Astrocyte (in vitro differentiated cells and primary cell): ENCODE measurements around the gene MED15. TPM values are rescaled to one million over a fixed set of nuclear protein-coding genes. Genes with fewer than 3 reads are reported as not detected.

Experiments used
- DNase-seq: peaks from one replicate; pipeline ENCODE4 v3.0.0-alpha.2; 2010; ENCODE audit warnings: low read depth
- FAIRE-seq: peaks from 2 replicates; lab custom pipeline; 2011; peaks lifted over from hg19 to GRCh38; lab: Jason Lieb, UNC
- H2AFZ ChIP-seq: 2 replicates; pipeline ENCODE4 v1.6.0; 2012; ENCODE audit warnings: low read depth, low read length, inconsistent platforms
- H3K27ac ChIP-seq: 2 replicates; pipeline ENCODE4 v1.5.1; 2011; ENCODE audit warnings: low read depth, low read length, inconsistent platforms
- H3K27me3 ChIP-seq: 2 replicates; pipeline ENCODE4 v1.6.0; 2011; ENCODE audit warnings: low read length, inconsistent platforms; ENCODE audit not compliant: insufficient read depth
- H3K36me3 ChIP-seq: 2 replicates; pipeline ENCODE4 v1.5.1; 2011; ENCODE audit warnings: low read length, inconsistent platforms; ENCODE audit not compliant: insufficient read depth
- H3K4me1 ChIP-seq: 2 replicates; pipeline ENCODE4 v1.5.1; 2011; ENCODE audit warnings: low read length, inconsistent platforms; ENCODE audit not compliant: insufficient read depth
- H3K4me2 ChIP-seq: 2 replicates; pipeline ENCODE4 v1.6.0; 2012; ENCODE audit warnings: low read length, inconsistent platforms
- H3K4me3 ChIP-seq: 2 replicates; pipeline ENCODE4 v1.5.1; 2011; ENCODE audit warnings: low read depth, mild to moderate bottlenecking, low read length, inconsistent platforms; ENCODE audit not compliant: insufficient read depth
- H3K79me2 ChIP-seq: 2 replicates; pipeline ENCODE4 v1.6.0; 2012; ENCODE audit warnings: mild to moderate bottlenecking, low read length, inconsistent platforms; ENCODE audit not compliant: insufficient read depth
- H3K9ac ChIP-seq: 2 replicates; pipeline ENCODE4 v1.6.0; 2012; ENCODE audit warnings: mild to moderate bottlenecking, low read length, inconsistent platforms
- H3K9me3 ChIP-seq: 2 replicates; pipeline ENCODE4 v1.5.1; 2012; ENCODE audit warnings: low read depth, mild to moderate bottlenecking, low read length, inconsistent platforms; ENCODE audit not compliant: insufficient read depth
- H4K20me1 ChIP-seq: 2 replicates; pipeline ENCODE4 v1.6.0; 2012; ENCODE audit warnings: low read length, inconsistent platforms; ENCODE audit not compliant: insufficient read depth
- H3K27ac Mint-ChIP-seq: one replicate; pipeline ENCODE4 v1.8.0; 2021; ENCODE audit warnings: mild to moderate bottlenecking, mixed read lengths; ENCODE audit not compliant: unreplicated experiment
- H3K27me3 Mint-ChIP-seq: one replicate; pipeline ENCODE4 v1.8.0; 2021; ENCODE audit warnings: low read depth, mixed read lengths; ENCODE audit not compliant: unreplicated experiment
- H3K36me3 Mint-ChIP-seq: one replicate; pipeline ENCODE4 v1.8.0; 2021; ENCODE audit warnings: low read depth, mixed read lengths; ENCODE audit not compliant: unreplicated experiment
- H3K4me1 Mint-ChIP-seq: one replicate; pipeline ENCODE4 v1.8.0; 2021; ENCODE audit warnings: low read depth, mixed read lengths; ENCODE audit not compliant: unreplicated experiment
- H3K4me3 Mint-ChIP-seq: one replicate; pipeline ENCODE4 v1.8.0; 2021; ENCODE audit warnings: mild to moderate bottlenecking, moderate library complexity, mixed read lengths; ENCODE audit not compliant: unreplicated experiment
- H3K9me3 Mint-ChIP-seq: one replicate; pipeline ENCODE4 v1.8.0; 2021; ENCODE audit warnings: mild to moderate bottlenecking, mixed read lengths; ENCODE audit not compliant: unreplicated experiment
- CTCF ChIP-seq: IDR thresholded peaks from 2 replicates; pipeline ENCODE4 v1.5.1; 2011; ENCODE audit warnings: low read depth, mild to moderate bottlenecking, inconsistent platforms, low read length, moderate library complexity; ENCODE audit not compliant: insufficient read depth
- EZH2 ChIP-seq: IDR thresholded peaks from 2 replicates; pipeline ENCODE4 v1.6.1; 2012; ENCODE audit warnings: mild to moderate bottlenecking, low read length, inconsistent platforms; ENCODE audit not compliant: insufficient read depth
- total RNA-seq: library from RNA; stranded (reverse); gene quantifications from 2 replicates; pipeline ENCODE4 v1.2.1, GENCODE V29; 2021

Gene MED15
- total RNA-seq, 1 donor from 2014 or later, result 153 TPM

GRCh38 chr22:20459152-20459542 is 48.3 kb upstream of the MED15 start:
- no peak overlapping the region for H3K4me2 ChIP-seq
- no peak overlapping the region for H3K4me3 ChIP-seq
- no peak overlapping the region for H2AFZ ChIP-seq
- peaks cover 3% of the 10 kb centered on the region for H3K36me3 ChIP-seq
- Mint-ChIP-seq H3K36me3 (peaks cover 8% of the 10 kb centered on the region), H3K4me3 (no peak overlapping the region), H3K27me3 (peaks cover 2% of the 10 kb centered on the region), H3K9me3 (no peaks in the 10 kb centered on the region), H3K27ac (no peak overlapping the region), H3K4me1 (no peaks in the 10 kb centered on the region)
- no peak overlapping the region for H3K27ac ChIP-seq
- peaks cover 4% of the 10 kb centered on the region for H3K4me1 ChIP-seq
- FAIRE-seq, result no peak
- TF ChIP-seq CTCF (no peak), EZH2 (no peak)
- H3K27me3 ChIP-seq, result no peaks in the 10 kb centered on the region
- peaks cover 3% of the 10 kb centered on the region for H4K20me1 ChIP-seq
- DNase-seq, result no peak
- no peaks in the 10 kb centered on the region for H3K79me2 ChIP-seq
- H3K9me3 ChIP-seq, result no peaks in the 10 kb centered on the region
- H3K9ac ChIP-seq, result no peak overlapping the region

- Mint-ChIP-seq H3K36me3 (peaks cover 9% of the 10 kb centered on the region), H3K27me3 (peaks cover 2% of the 10 kb centered on the region), H3K4me1 (no peaks in the 10 kb centered on the region), H3K27ac (no peak overlapping the region), H3K9me3 (no peaks in the 10 kb centered on the region), H3K4me3 (no peak overlapping the region)
- H3K4me3 ChIP-seq, result no peak overlapping the region
- no peaks in the 10 kb centered on the region for H3K79me2 ChIP-seq
- H3K9ac ChIP-seq, result no peak overlapping the region
- peaks cover 3% of the 10 kb centered on the region for H4K20me1 ChIP-seq
- H3K27me3 ChIP-seq, result no peaks in the 10 kb centered on the region
- H3K4me1 ChIP-seq, result peaks cover 4% of the 10 kb centered on the region
- FAIRE-seq (no peak), DNase-seq (no peak)
- no peak overlapping the region for H2AFZ ChIP-seq
- no peak overlapping the region for H3K27ac ChIP-seq
- H3K4me2 ChIP-seq, result no peak overlapping the region
- H3K9me3 ChIP-seq, result no peaks in the 10 kb centered on the region
- TF ChIP-seq CTCF (no peak), EZH2 (no peak)
- H3K36me3 ChIP-seq, result peaks cover 3% of the 10 kb centered on the region
These were observed 47.5 kb upstream of the MED15 start for GRCh38 chr22:20459862-20460261.

- Mint-ChIP-seq H3K36me3 (peaks cover 12% of the 10 kb centered on the region), H3K27me3 (no peaks in the 10 kb centered on the region), H3K9me3 (no peaks in the 10 kb centered on the region), H3K4me3 (no peak overlapping the region), H3K4me1 (no peaks in the 10 kb centered on the region), H3K27ac (no peak overlapping the region)
- Histone ChIP-seq H3K4me2 (no peak overlapping the region), H3K27me3 (no peaks in the 10 kb centered on the region), H3K36me3 (peaks cover 3% of the 10 kb centered on the region), H3K79me2 (no peaks in the 10 kb centered on the region), H4K20me1 (peaks cover 3% of the 10 kb centered on the region), H3K9me3 (no peaks in the 10 kb centered on the region), H3K4me1 (no peaks in the 10 kb centered on the region), H2AFZ (no peak overlapping the region), H3K27ac (no peak overlapping the region), H3K4me3 (no peak overlapping the region), H3K9ac (no peak overlapping the region)
- FAIRE-seq (no peak), DNase-seq (no peak)
- TF ChIP-seq EZH2, result no peak
- no peak for TF ChIP-seq CTCF
These were observed 43.9 kb upstream of the MED15 start for GRCh38 chr22:20463324-20464095.
